Right lobe of liver (tissue), 4 donors: ENCODE data around the gene CGB2.

Experiments used
- POLR2A ChIP-seq: fragments of 450-650 bp; IDR thresholded peaks from one replicate; pipeline ENCODE4 v1.6.1; 2017; ENCODE audit warnings: antibody characterized with exemption, mild to moderate bottlenecking
- TF ChIP-seq, protein P1 (sequence below), 4 donors: fragments of 200-600 bp in 3 of 4; fragments of 450-650 bp in 1 of 4; IDR thresholded peaks; one replicate each; pipeline versions ENCODE4 v1.5.1 to v1.8.0; 2016 to 2022; ENCODE audit warnings: antibody characterized with exemption in 4 of 4, mild to moderate bottlenecking in 2 of 4
- donor health status: DM: no; HTN: no; CAD: no.
- donor health status: DM: no; HTN: no; CAD: no.
- donor health status: DM: no; HTN: yes; CAD: no.

DNA sequence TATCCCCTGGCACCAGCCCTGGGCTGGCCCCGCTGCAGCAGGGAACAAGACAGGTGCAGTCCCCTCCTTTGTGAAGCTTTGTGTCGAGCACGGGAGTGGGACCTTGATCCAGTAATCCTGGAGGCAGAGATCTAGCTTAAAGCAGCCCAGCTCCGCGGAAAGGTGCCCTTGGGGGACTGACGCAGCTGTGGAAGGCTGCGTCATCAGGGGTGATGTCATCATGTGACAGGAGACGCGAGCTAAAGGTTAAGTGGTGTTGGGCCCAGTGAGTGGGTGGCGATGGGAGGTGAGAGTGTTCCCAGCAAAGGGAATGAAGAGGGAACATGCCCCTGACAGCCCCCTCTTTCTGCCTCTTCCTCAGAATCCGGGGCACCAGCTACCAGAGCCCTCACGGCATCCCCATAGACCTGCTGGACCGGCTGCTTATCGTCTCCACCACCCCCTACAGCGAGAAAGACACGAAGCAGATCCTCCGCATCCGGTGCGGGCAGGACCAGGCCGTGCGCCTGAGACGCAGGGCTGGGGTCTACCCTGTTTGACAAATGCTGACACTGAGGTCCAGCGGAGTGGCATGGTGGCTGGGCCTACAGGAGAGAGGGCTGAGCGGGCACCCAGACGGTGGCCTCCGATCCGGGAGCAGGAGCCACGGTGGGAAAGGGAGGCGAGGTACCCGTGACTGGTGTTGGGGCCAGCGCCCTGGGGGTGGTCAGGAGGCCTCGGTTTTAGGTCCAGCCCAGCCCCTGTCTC is 17.4 kb upstream of the CGB2 start:
- TF ChIP-seq, protein P1, sequence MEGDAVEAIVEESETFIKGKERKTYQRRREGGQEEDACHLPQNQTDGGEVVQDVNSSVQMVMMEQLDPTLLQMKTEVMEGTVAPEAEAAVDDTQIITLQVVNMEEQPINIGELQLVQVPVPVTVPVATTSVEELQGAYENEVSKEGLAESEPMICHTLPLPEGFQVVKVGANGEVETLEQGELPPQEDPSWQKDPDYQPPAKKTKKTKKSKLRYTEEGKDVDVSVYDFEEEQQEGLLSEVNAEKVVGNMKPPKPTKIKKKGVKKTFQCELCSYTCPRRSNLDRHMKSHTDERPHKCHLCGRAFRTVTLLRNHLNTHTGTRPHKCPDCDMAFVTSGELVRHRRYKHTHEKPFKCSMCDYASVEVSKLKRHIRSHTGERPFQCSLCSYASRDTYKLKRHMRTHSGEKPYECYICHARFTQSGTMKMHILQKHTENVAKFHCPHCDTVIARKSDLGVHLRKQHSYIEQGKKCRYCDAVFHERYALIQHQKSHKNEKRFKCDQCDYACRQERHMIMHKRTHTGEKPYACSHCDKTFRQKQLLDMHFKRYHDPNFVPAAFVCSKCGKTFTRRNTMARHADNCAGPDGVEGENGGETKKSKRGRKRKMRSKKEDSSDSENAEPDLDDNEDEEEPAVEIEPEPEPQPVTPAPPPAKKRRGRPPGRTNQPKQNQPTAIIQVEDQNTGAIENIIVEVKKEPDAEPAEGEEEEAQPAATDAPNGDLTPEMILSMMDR (IDR thresholded peaks at IDR 0.05), result no peak
- TF ChIP-seq POLR2A, result no peak
